Stimulated activated CD4-positive, alpha-beta T cell treated with anti-CD3 and anti-CD28 coated beads, TNF-alpha, amount 100 ng/mL, for 48 hours (primary cell): ENCODE measurements around the gene GSTM1.

Experiments
- DNase-seq, 3 donors: peaks; one replicate each; pipeline ENCODE4 v3.0.0-alpha.2; 2020; ENCODE audit warnings: low read depth in 3 of 3

The GSTM1 gene

GRCh38 chr1:109726728-109727373 is 39.2 kb downstream of the GSTM1 start:
- no peak for DNase-seq

- no peak for DNase-seq
These were observed 41.3 kb downstream of the GSTM1 start for GRCh38 chr1:109728870-109729269.

GRCh38 chr1:109730666-109731065 is 43.0 kb downstream of the GSTM1 start:
- DNase-seq = no peak

GRCh38 chr1:109732390-109732881 is 44.8 kb downstream of the GSTM1 start:
- DNase-seq = no peak

GRCh38 chr1:109733236-109733870 is 45.7 kb downstream of the GSTM1 start:
- DNase-seq = no peak

GRCh38 chr1:109739738-109740614 is 52.4 kb downstream of the GSTM1 start:
- peak; percentile 54 to 84 (median 59) for DNase-seq

- DNase-seq = no peak
These were observed 53.2 kb downstream of the GSTM1 start, which contains the start of gene GSTM3 for GRCh38 chr1:109740615-109741373. GSTM3 (minus strand) TSS chr1:109741038; CDS start chr1:109740287, 751 bp downstream.
